Hypothalamus (tissue), 51 donors: Measurements from ENCODE around the gene PLXNA4.

Experiments
- DNase-seq, 51 donors: peaks; one replicate each; lab custom pipeline; 2025; lab: John Stamatoyannopoulos, UW

Gene PLXNA4

DNA sequence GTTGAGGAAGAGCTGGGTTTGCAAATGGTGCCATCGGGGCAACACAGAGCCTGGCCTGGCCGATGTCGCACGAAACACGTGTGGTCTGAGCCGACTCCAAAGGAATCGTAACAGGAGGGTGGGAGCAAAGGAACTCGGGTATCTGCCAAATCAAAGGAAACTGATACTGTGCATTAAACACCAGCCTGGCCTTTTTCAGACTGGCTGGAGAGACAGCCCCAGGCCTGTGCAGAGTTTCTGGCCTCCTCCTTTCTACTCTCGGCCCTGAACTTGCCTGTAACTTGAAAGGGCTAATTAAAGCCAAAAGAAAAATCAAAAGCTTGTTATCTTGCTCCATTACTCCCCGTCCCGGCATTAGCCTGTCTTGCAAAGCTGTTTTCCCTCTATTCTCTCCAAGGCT is 71.4 kb downstream of the PLXNA4 start:
- DNase-seq = no peak

DNA sequence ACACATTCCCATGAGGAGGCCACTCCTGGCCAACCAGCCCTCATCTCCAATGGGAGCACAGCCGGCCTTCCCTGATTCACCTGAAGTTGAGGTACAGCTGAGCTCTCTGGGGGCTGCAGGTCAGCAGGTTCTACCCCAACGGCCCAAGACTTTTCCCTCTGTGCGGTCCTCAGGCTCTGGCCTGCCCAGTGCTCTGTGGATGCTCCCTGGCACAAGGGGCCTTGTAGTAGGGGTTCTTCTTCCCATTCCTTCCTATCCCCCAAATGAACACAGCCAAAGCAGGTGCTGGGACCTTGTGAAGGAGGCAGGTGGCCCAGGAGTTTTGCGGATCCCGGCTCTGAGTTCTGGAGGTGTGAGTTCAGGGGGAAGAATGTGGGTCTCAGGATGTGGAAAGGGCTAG is 72.2 kb downstream of the PLXNA4 start:
- DNase-seq = no peak

DNA sequence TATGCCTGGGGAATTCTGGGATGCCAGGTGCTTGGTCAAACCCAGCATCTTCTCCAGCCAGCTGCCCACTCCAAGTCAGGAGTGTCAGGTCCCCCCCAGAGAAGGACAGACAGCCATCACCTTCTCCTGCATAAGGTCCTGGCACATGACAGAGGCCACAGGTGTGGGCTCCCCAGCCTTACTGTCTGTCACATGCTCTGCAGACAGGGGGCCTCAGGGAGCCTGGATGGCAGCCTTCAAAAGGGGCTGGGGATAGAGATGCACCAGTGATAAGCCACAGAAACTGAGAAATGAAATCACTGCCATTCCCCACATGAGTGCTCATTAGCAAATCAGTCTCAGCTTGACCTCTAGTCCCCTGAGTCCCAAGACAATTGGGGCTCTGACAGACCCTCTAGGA is 72.9 kb downstream of the PLXNA4 start:
- DNase-seq = no peak

DNA sequence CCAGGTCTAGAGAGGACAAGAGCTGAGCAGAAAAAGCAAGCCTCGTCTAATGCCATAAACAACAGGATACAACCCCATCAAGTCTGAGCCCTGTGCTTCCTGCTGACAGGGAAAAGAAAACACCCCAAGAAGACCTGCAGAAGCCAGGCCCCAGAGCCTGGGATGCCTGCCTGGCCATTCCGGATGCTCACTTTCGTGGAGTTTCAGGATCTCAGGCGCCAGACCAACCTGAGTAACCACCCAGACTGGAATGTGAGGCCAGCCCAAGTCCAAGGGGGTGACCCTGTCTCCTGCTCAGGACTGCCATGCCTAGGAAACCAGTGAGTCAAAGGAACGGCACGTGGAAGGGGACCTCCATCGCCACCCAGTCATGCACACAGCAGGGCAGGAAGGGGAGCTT is 74.3 kb downstream of the PLXNA4 start:
- no peak for DNase-seq

DNA sequence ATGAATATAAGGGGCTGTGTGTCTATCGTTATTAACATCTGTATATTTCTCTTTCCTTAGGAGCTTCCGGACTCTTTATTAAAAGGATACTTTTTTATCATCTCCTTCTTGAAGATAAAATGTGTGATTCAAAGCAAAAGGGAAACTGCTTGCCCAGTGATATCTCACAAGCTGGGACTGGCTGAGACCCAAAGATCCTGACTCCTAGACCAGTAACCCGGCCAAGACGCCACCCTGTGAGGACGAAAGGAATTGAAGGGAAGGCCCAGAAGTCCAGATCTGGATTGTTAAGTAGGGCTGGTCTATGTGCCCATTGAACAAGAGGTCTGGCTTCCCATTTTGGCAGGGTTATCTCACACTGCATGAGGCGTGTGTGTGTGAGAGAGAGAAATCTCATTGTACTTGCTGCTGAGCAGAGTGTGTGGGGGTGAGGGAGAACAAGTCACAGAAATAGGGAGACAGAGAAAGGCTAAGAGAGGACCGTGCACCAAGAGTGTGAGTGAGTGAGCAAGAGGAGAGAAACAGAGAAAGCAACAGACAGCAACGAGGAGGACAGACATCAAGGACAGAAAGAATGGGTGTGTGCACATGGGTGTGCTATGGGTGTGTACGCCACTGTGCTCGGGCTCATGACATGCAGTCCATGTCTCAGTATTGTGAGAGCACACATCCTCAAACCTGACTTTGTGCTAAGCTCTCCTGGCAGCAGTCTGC is 75.4 kb downstream of the PLXNA4 start:
- DNase-seq = peak in 2 of 51 donors; percentile 11 to 57

DNA sequence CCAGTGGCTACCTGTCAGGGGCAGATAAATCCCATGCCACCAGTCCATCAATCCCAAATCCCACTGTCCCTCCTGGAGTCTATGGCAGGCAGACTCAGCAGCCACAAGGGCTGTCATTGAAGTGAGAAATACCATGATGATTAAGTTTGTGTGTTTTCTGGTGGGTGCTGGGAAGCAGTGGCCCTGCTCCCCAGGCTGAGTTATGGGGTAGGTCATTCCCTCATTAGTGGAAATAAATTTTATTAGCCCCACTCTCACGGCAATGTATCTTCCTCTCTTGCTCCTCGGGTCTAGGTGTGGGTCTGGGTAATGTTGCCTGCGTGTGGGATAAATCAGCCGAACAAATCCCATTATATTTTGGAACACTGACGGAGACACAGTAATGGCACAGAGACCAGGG is 76.8 kb downstream of the PLXNA4 start:
- no peak for DNase-seq

DNA sequence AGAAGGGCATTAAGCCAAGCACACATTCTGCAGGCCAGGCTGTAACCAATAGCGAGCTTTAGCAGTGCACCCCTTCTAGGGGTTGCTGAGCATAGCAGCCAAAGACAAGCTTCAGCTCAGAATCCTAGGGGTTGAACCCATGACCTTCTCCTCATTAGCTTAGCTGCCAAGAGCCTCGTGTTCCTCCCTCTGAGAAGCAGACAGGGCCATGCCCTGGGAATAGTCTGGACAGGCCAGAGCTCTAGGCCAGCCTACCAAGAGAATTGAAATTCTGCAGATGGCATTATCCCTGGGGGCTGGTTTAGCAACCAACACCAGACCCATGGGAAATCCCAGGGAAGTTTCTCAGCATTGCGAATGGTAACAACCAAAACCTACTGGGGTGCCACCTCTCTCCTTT is 77.2 kb downstream of the PLXNA4 start:
- peak in 1 of 51 donors; percentile 9 for DNase-seq

DNA sequence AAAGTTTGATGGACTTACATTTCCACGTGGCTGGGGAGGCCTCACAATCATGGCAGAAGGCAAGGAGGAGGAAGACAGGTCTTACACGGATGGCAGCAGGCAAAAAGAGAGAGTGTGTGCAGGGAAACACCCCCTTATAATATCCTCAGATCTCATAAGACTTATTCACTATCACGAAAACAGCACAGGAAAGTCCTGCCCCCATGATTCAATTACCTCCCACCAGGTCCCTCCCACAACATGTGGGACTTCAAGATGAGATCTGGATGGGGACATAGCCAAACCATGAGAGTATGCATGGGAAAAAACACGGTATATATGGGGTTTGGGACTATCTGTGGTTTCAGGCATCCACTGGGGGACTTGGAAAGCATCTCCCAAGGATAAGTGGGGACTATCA is 78.0 kb downstream of the PLXNA4 start:
- DNase-seq = no peak

DNA sequence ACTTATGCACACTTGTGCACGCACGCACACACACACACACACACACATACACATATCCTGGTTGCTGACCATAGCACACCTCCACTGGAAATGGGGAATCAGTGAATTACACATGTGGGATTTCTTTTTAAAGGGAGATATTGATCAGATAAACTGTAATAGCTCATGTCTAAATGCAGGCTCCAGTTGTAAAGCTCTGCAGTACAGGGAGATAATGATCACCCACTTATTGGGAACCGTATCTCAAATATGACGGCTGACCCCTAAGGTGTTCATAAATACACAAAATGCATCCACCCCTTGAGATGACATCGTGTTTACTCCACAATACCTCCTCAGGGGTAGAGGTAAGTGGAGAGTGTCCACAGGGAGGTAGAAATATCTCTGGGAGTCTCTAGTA is 79.2 kb downstream of the PLXNA4 start:
- no peak for DNase-seq

DNA sequence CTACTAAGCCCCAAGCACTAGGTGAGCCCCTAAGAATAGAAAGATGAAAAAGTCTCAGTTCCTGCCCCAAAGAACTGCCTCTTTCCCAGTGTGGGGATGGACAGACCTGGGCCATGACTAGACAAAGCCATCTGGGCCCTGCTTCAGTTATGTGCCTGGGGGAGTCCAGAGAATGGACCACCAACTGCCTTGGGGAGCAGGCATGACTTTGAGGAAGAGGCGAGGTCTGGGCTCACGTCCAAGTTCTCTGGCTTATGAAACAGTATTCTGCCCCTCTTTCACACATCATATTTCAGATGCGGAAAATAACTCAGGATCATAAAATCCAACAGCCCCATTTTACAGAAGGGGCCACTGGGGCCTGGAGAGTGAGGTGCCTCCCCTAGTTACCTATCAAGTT is 80.3 kb downstream of the PLXNA4 start:
- no peak for DNase-seq

DNA sequence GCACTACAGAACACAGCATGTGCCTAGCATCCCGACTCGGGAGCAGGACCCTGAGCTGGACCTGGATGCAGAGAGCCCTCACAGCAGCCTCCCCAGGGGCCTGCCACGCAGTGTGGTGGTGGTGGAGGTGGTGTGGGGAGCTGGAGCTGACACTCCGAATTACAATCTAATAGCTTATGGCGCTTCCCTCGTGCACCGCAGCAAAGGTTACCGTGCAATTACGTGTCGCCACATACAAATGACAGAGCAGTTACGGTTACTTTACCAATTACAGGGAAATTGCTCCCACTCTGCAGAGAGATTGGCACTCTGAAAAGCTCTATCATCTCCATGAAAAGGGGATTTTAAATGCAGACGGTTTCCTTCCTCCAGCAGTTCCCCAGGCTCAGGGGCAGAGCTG is 81.8 kb downstream of the PLXNA4 start:
- DNase-seq = no peak

DNA sequence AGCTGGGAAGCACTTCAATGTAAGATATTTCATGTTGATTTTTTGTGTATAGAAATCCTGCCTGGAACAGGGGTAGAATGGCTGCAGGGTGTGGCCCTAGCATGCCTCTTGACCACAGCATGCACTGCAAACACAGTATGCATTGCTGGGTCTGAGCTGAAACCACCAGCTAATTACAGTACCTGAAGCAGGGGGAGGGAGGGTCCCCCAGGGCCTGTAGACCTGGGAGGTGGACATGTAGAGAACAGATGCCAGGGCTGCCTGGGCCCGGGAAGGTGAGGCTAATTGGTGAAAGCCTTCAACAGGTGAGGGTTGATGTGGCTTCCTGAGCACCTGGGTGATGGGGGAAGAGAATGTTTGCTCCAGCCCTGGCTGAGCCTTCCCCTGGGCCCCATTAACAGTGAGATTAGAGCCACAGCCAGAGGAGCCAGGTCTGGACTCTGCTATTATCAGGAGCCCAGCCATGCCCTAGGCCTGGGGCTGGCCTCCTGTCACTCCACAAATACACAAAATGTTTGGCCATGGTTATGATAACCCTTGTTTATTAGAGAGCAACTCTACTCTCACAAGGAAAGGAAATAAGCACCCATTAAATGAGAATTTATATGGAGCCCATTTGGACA is 83.3 kb downstream of the PLXNA4 start:
- no peak for DNase-seq

DNA sequence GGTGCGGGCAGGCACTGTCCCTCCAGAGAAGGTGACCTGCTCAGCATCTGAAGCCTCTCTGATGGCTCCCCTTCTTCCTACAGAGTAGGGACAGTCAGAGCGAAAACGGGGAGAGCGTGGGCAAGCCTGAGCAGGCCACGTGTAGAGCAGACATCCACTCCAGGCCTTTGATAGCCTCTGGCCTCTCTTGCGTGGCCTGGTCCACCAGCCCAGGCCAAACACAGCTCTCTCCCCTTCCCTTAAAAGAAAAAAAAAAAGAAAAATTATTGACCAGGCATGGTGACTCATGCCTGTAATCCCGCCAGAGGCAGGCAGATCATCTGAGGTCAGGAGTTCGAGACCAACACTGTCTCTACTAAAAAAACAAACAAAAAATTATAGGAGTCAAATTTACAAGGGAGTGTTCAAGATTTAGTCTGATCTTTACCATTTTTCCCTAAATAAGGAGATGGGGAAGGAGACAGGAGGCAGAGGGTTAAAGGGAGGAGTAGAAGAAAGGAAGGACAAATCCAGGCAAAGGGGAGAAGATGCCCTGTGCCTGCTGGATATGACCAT is 84.8 kb downstream of the PLXNA4 start:
- no peak for DNase-seq

DNA sequence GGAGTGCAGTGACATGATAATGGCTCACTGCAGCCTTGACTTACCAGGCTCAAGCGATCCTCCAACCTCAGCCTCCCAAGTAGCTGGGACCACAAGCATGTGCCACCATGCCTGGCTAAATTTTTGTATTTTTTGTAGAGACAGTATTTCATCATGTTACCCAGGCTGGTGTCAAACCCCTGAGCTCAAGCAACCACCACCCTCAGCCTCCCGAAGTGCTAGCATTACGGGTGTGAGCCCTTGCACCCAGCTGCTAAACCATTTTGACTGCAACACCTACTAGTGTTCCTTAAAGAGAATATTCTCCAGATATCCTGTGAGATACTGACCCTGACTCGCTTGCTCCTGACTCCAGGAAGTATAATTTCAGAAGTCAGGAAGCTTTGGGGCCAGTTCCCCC is 85.8 kb downstream of the PLXNA4 start:
- no peak for DNase-seq

DNA sequence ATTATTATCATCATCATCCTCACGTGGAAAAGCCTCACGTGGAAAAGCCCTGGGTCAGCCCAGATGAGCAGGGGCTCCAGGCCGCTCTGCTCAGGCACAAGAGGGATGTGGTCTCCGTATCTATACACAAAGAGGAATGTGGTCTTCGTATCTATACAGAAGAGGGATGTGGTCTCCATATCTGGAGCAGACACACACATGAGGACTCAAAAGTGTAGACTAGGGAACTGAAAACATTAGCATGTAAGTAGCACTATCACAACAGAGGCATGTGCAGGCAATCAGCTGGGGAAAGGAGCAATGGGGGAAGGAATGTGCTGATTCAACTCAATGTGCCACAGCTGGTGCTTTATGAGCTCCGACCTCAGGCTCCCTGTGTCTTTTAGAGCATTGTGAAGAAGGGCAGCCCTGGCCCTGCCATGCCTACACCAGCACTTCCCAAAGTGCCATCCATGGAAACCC is 86.5 kb downstream of the PLXNA4 start:
- DNase-seq = no peak

DNA sequence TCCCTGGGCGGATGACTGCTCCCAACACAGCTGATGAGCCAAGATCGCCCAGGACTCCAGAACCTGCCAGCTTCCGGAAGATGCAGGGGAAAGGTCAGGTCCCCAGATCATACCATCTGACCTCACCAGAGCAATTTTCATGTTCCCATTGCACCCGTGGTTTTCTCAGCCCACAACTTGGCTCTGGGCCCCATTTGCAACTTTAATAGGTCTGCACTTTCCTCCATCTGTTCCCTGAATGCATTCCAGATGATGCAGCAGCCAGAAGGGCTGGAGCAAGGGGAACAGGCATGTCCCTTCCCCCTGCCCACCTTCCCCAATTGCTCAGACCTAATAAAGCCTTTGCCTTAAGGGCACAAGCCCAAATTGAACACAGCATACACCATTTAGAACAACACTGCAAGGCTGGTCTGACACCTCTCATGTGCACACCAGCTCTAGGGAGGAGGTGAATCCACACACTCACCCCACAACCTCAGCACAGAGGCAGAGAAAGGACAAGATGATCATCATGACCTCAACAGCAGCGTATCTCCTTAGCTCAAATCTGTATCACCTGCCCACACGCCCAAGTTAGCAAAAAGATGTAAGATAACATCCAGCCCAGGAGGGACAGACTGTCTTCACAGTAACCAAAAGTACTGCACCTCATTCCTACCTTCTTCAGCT is 87.5 kb downstream of the PLXNA4 start:
- DNase-seq = no peak

DNA sequence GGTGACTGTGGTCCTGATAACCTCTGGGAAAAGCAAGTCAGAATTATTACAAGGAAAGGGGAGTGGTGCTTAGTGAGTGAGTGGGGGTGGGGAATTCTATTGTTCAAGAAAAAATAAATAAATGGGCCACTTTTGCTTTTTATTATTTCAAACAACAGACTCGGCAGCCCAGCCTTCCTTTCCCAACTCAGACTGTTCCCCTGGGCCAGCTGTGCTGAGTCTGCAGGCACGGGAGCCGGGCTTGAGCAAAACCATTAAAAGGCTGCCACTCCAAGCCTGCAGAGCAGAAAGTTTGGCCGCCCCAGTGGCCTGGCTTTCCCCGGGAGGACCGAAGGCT is 90.0 kb downstream of the PLXNA4 start:
- DNase-seq = no peak

DNA sequence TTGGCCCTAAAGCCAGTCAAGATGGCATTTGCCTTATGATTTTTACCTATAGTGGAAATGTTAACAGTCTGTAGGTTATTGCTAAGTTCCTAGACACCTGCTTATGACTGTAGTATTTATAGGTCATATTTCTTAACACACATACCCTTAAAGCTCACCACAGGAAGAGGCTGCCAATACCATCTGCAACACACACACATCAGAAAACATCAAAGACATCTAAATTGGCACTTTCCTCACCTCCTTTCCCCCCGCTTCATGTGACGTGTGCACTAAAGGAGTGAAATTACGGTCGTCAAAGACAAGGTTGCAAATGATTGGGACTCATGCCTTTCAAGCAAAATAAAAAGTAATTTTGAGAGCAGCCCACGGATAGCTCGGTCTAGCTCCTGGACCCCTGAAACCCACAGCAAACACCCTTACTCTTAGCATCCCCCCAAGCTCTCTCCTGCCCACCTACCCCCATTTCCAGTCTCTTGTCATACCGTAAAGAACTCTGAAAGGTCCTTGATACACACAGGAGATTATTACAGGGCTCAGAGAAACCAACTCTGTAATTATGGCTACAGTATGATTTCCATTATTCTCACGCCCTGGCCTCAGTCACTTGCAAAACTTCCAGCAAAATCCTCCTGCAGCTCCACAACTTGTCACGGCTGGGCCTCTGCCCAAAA is 90.5 kb downstream of the PLXNA4 start:
- DNase-seq = no peak

DNA sequence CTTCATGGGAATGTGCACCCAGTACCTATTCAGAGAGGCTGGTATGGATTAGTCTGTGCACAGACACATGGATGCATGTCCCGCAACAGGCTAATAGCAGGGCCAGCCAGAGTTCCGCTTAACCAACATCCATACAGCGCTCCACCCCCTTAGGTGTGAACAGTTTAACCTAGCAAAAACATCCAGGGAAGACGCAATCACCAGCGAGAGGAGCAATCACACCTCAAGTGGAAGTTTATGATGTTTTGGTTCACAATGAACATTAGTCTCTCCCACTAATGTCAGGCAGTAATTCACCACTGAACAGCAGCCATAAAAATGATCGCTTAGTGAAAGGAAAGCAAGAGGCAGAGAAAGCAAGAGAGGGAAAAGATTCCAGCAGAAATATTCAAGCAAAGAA is 91.1 kb downstream of the PLXNA4 start:
- DNase-seq = no peak

DNA sequence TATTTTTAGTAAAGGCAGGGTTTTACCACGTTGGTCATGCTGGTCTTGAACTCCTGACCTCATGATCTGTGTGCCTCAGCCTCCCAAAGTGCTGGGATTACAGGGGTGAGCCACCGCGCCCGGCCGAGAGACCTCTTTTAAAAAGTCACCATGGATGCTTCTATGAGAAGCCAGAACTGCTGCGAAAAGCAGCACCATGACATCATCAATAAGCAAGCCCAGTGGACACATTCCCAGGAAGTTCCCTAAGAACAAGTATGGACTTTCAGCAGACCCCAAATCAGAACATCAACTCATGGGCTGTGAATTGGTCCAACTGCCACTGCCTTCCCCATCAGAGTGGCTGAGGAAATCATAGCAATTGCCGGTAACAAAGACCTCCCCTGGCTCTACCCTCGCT is 93.4 kb downstream of the PLXNA4 start:
- no peak for DNase-seq

DNA sequence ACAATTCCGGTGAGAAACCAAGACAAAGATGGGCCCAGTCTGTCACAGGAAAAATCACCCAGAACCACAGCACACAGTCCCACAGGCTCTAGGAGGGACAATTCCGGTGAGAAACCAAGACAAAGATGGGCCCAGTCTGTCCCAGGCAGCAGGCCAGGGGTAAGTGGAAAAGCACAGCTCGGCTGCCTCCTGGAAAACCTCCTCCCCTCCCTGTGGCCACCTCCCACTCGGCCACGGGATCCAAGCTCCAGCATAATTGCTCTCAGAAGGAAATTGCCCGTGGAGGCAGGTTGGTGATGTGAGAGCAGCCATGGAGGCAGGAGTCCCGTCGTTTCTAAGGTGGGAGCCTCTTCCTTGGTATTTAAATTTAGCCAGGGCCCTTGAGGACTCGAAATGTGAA is 95.7 kb downstream of the PLXNA4 start:
- peak in 25 of 51 donors; percentile 4 to 53 (median 16) for DNase-seq
